Gastroesophageal sphincter (tissue), 3 donors: ENCODE measurements around the gene TEX54.

Experiments used
- EP300 ChIP-seq: sonication (generic); formaldehyde crosslinking; IDR thresholded peaks from one replicate; pipeline ENCODE4 v1.6.1; 2017; ENCODE audit warnings: antibody characterized with exemption, mild to moderate bottlenecking
- POLR2A ChIP-seq, 2 donors: fragments of 450-650 bp; IDR thresholded peaks; one replicate each; pipeline ENCODE4 v1.6.1; 2017; ENCODE audit warnings: antibody characterized with exemption in 2 of 2, mild to moderate bottlenecking in 2 of 2, moderate library complexity in 1 of 2
- POLR2AphosphoS5 ChIP-seq: sonication (generic); formaldehyde crosslinking; IDR thresholded peaks from one replicate; pipeline ENCODE4 v1.6.1; 2017; ENCODE audit warnings: antibody characterized with exemption
- TF ChIP-seq, protein P1 (sequence below), 4 experiments: fragments of 200-600 bp in 2 of 4; fragments of 450-650 bp in 2 of 4; sonication (generic) in 1 of 4; IDR thresholded peaks; one replicate each; pipeline ENCODE4 v1.5.1; 2017 to 2019; ENCODE audit warnings: antibody characterized with exemption in 4 of 4, mild to moderate bottlenecking in 2 of 4, moderate library complexity in 2 of 4

GRCh38 chr11:62855571-62856332, 23.1 kb upstream of the TEX54 start:
- TF ChIP-seq, protein P1, sequence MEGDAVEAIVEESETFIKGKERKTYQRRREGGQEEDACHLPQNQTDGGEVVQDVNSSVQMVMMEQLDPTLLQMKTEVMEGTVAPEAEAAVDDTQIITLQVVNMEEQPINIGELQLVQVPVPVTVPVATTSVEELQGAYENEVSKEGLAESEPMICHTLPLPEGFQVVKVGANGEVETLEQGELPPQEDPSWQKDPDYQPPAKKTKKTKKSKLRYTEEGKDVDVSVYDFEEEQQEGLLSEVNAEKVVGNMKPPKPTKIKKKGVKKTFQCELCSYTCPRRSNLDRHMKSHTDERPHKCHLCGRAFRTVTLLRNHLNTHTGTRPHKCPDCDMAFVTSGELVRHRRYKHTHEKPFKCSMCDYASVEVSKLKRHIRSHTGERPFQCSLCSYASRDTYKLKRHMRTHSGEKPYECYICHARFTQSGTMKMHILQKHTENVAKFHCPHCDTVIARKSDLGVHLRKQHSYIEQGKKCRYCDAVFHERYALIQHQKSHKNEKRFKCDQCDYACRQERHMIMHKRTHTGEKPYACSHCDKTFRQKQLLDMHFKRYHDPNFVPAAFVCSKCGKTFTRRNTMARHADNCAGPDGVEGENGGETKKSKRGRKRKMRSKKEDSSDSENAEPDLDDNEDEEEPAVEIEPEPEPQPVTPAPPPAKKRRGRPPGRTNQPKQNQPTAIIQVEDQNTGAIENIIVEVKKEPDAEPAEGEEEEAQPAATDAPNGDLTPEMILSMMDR (IDR thresholded peaks at IDR 0.05): peak in 2 of 4 experiments; percentile 16 to 22
- peak; percentile 93 to 97 for TF ChIP-seq POLR2A (IDR thresholded peaks at IDR 0.05)
- TF ChIP-seq EP300: no peak
- TF ChIP-seq POLR2AphosphoS5: peak; percentile 100
